BJ (cell line): ENCODE data around the gene CLCNKB. TPM values are rescaled to one million over a fixed set of nuclear protein-coding genes. Genes with fewer than 3 reads are reported as not detected.
"Not testable (repeated sequence)": the region's sequence is repeated elsewhere in the genome, so short reads cannot be mapped to it uniquely, and the experiment has no call there.

Experiments used
- CTCF ChIA-PET: fragments of 350-600 bp; formaldehyde crosslinking; extraction: SDS; loops from one replicate; lab custom pipeline; 2021; ENCODE audit warnings: antibody characterized with exemption, inconsistent platforms; lab: Yijun Ruan, JAX
- POLR2A ChIA-PET: fragments of 300-600 bp; sonication (Branson Sonifier 250); formaldehyde crosslinking; extraction: SDS; loops from one replicate; lab custom pipeline; 2021; ENCODE audit warnings: antibody characterized with exemption; lab: Charles Lee
- DNase-seq: peaks from one replicate; pipeline ENCODE4 v3.0.0-alpha.2; 2011; ENCODE audit warnings: low read depth
- H3K27me3 ChIP-seq: 2 replicates; pipeline ENCODE4 v1.6.0; 2011; ENCODE audit warnings: low read length; ENCODE audit not compliant: control insufficient read depth, insufficient read depth
- H3K36me3 ChIP-seq: 2 replicates; pipeline ENCODE4 v1.5.1; 2011; ENCODE audit warnings: low read length; ENCODE audit not compliant: control insufficient read depth, insufficient read depth
- H3K4me3 ChIP-seq: 2 replicates; pipeline ENCODE4 v1.5.1; 2011; ENCODE audit warnings: low read depth, mild to moderate bottlenecking, control low read depth, low read length
- polyA plus RNA-seq: library from polyadenylated mRNA; depleted of rRNA; stranded (reverse); fragments of >200 nt; gene quantifications from 2 replicates; pipeline ENCODE4 v1.2.3, GENCODE V29; 2011
- TF ChIP-seq, protein P1 (sequence below): IDR thresholded peaks from 2 replicates; pipeline ENCODE4 v1.5.1; 2011; ENCODE audit warnings: low read depth, mild to moderate bottlenecking, control low read depth, inconsistent platforms, low read length, moderate library complexity; ENCODE audit not compliant: insufficient read depth

Gene CLCNKB
- polyA plus RNA-seq, 1 experiment: 0.83 TPM

GRCh38 chr1:16020325-16020724, 23.3 kb upstream of the CLCNKB start:
- POLR2A ChIA-PET: no interaction called here

DNA sequence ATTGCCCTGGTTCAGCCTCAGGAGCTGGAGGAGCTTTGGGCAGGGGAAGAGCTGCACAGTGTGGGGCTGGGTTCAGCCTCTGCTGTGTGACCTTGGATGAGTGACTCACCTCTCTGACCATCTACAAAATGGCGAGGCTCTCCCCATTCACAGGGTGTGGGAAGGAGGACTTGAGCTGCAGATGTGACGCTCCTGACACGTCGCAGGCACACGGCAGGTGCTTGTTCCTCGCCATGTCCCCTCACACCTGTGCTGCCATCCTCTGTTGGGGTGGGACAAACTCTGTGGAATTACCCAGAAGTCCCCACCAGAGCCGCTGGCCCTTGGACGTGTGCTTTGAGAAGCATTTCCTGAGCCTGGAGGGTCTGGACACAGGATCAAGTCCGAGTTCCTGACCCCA, 22.7 kb upstream of the CLCNKB start:
- DNase-seq, POLR2A ChIA-PET, H3K27me3 ChIP-seq, H3K36me3 ChIP-seq, H3K4me3 ChIP-seq: not testable (repeated sequence)
- CTCF ChIA-PET: interaction anchor here (0.6 to 4.0 kb wide), 3 partner anchors 11 to 26 kb away, joined by 3 to 29 read pairs (median 24); no protein-coding TSS in a partner anchor

More at GRCh38 chr1:16020325-16020724, 23.3 kb upstream of the CLCNKB start:
- Histone ChIP-seq H3K4me3 (no peak overlapping the region), H3K27me3 (peaks cover 2% of the 10 kb centered on the region), H3K36me3 (no peaks in the 10 kb centered on the region)
- DNase-seq: no peak
- CTCF ChIA-PET: interaction anchor here (1.2 to 4.0 kb wide), 6 partner anchors 8 to 53 kb away, joined by 3 to 29 read pairs (median 4); partner anchors contain the start of genes FAM131C and SRARP
- TF ChIP-seq, protein P1, sequence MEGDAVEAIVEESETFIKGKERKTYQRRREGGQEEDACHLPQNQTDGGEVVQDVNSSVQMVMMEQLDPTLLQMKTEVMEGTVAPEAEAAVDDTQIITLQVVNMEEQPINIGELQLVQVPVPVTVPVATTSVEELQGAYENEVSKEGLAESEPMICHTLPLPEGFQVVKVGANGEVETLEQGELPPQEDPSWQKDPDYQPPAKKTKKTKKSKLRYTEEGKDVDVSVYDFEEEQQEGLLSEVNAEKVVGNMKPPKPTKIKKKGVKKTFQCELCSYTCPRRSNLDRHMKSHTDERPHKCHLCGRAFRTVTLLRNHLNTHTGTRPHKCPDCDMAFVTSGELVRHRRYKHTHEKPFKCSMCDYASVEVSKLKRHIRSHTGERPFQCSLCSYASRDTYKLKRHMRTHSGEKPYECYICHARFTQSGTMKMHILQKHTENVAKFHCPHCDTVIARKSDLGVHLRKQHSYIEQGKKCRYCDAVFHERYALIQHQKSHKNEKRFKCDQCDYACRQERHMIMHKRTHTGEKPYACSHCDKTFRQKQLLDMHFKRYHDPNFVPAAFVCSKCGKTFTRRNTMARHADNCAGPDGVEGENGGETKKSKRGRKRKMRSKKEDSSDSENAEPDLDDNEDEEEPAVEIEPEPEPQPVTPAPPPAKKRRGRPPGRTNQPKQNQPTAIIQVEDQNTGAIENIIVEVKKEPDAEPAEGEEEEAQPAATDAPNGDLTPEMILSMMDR: no peak

DNA sequence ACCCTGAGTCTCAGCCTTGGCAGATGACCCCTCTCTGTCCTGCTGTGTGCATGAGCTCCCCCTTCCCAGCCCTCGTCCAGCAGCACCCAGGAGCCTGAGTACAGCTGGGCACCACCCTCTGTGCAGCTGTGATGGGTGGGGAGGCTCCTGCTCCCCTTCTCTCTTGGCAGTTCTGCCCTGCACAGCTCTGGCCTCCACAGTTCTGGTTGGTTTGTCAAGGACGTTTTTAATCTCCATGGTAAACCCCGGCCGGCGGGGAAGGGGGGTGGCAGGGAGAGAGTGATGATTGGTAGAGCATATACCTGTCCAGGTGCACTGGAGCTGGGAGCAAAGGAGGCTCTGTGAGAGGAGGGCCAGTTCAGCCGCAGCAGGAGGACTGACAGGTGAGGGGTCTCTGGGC, 21.9 kb upstream of the CLCNKB start, which contains the start of gene CLCNKA:
TSS of gene CLCNKA (plus strand) at position 356 of the 400 bp plus-strand sequence. CDS start 584 bp downstream, outside the sequence.
- Histone ChIP-seq H3K27me3 (peaks cover 2% of the 10 kb centered on the region), H3K36me3 (no peaks in the 10 kb centered on the region), H3K4me3 (no peak within 1 kb of the TSS)
- DNase-seq: no peak
- TF ChIP-seq, protein P1: no peak
- ChIA-PET CTCF (interaction anchor here (1.1 kb wide), 1 partner anchor 10 kb away, joined by 3 read pairs; no protein-coding TSS in a partner anchor), POLR2A (no interaction called here)

- ChIA-PET CTCF (interaction anchor here (0.8 to 1.1 kb wide), 2 partner anchors 9 to 15 kb away, joined by 3 read pairs; no protein-coding TSS in a partner anchor), POLR2A (no interaction called here)
- H3K4me3 ChIP-seq: no peak overlapping the region
- peaks cover 2% of the 10 kb centered on the region for H3K27me3 ChIP-seq
- no peaks in the 10 kb centered on the region for H3K36me3 ChIP-seq
- TF ChIP-seq, protein P1: no peak
- no peak for DNase-seq
Observed at GRCh38 chr1:16022393-16022792, 21.2 kb upstream of the CLCNKB start.

DNA sequence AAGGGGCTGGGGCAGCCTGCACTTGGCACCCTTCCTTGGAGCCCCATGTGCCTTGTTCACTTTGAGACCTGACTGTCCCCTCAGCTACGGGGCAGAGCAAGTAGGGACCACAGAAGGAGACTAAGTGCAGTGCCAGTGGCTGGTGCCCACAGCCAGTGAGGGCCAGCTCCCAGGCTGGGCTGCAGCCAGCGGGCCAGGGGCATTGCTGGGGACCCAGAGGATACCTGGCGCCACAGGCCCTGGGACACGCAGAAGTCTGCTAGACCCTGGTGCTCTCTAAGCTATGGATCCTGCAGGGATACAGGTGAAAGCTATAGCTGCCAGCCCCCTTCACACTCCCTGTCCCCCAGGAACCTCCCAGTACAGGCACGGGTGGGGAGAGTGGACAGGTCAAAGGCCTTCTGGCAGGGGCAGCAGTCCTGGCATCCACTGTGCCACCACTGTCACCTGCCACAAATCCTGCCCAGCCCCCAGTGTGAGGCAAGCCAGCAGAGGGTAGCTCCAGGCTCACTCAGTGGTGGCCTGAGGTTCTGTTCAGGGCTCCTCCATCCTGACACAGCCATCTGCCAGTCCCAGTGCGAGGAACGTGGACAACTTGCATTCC, 20.4 kb upstream of the CLCNKB start:
- no peak overlapping the region for H3K4me3 ChIP-seq
- POLR2A ChIA-PET: no interaction called here
- H3K27me3 ChIP-seq: peaks cover 2% of the 10 kb centered on the region
- DNase-seq: no peak
- CTCF ChIA-PET: interaction anchor here (0.8 to 1.4 kb wide), 3 partner anchors 9 to 33 kb away, joined by 3 to 4 read pairs (median 3); no protein-coding TSS in a partner anchor
- TF ChIP-seq, protein P1: no peak
- no peaks in the 10 kb centered on the region for H3K36me3 ChIP-seq

GRCh38 chr1:16026302-16026701, 17.3 kb upstream of the CLCNKB start:
- CTCF ChIA-PET: interaction anchor here (1.7 to 1.9 kb wide), 2 partner anchors 17 to 19 kb away, joined by 5 to 7 read pairs; no protein-coding TSS in a partner anchor

More at GRCh38 chr1:16026302-16026701, 17.3 kb upstream of the CLCNKB start:
- POLR2A ChIA-PET, H3K4me3 ChIP-seq, H3K27me3 ChIP-seq, H3K36me3 ChIP-seq, DNase-seq: not testable (repeated sequence)
